Epithelial cell of proximal tubule (primary cell): ENCODE results near the gene KCNJ4. TPM values are rescaled to one million over a fixed set of nuclear protein-coding genes. Genes with fewer than 3 reads are reported as not detected.

Experiments used
- DNase-seq: peaks from one replicate; pipeline ENCODE4 v3.0.0-alpha.2; 2011; ENCODE audit warnings: low read depth
- H3K4me3 ChIP-seq: 2 replicates; pipeline ENCODE4 v1.5.1; 2011; ENCODE audit warnings: low read depth, mild to moderate bottlenecking, low read length
- CTCF ChIP-seq: conservative IDR thresholded peaks from 2 replicates; pipeline ENCODE4 v1.5.1; 2012; ENCODE audit warnings: low read depth, mild to moderate bottlenecking, low read length
- total RNA-seq: library from RNA; depleted of rRNA; stranded (reverse); fragments of >200 nt; gene quantifications from 2 replicates; pipeline ENCODE4 v1.2.3, GENCODE V29; 2015

The KCNJ4 gene
- total RNA-seq, 1 donor from 2014 or later: not detected

- no peak for TF ChIP-seq CTCF
- no peak overlapping the region for H3K4me3 ChIP-seq
- DNase-seq: no peak
Measured at GRCh38 chr22:38446018-38446601, 8.9 kb downstream of the KCNJ4 start.

GRCh38 chr22:38444783-38445182 lies 10.2 kb downstream of the KCNJ4 start:
- no peak for DNase-seq
- TF ChIP-seq CTCF: no peak
- H3K4me3 ChIP-seq: no peak overlapping the region

GRCh38 chr22:38443628-38444521 lies 11.1 kb downstream of the KCNJ4 start:
- no peak for TF ChIP-seq CTCF
- no peak for DNase-seq
- no peak overlapping the region for H3K4me3 ChIP-seq

GRCh38 chr22:38442967-38443627 lies 11.9 kb downstream of the KCNJ4 start:
- H3K4me3 ChIP-seq: no peak overlapping the region
- TF ChIP-seq CTCF: no peak
- no peak for DNase-seq

- no peak for DNase-seq
- TF ChIP-seq CTCF: no peak
- H3K4me3 ChIP-seq: no peak overlapping the region
Measured at GRCh38 chr22:38441620-38442287, 13.2 kb downstream of the KCNJ4 start.

GRCh38 chr22:38440747-38441350 lies 14.2 kb downstream of the KCNJ4 start:
- no peak for TF ChIP-seq CTCF
- no peak overlapping the region for H3K4me3 ChIP-seq
- DNase-seq: no peak
